ENCODE data around the gene ZPBP. TPM values are rescaled to one million over a fixed set of nuclear protein-coding genes. Genes with fewer than 3 reads are reported as not detected.

Gene ZPBP
- polyA plus RNA-seq (2013, experiment 1 of 4): not detected
- polyA plus RNA-seq (2013, experiment 2 of 4): not detected
- polyA plus RNA-seq (2013, experiment 3 of 4): not detected
- polyA plus RNA-seq (2013, experiment 4 of 4): not detected

- Histone ChIP-seq H3K9me3 (ENCODE audit: control insufficient read depth, low read length) (no peaks in the 10 kb centered on the region), H3K27me3 (ENCODE audit: control insufficient read depth, insufficient read depth, low read length, poor library complexity, severe bottlenecking) (no peaks in the 10 kb centered on the region), H3K4me3 (ENCODE audit: insufficient read depth, low read depth, low read length) (no peak within 1 kb of the TSS), H3K4me1 (ENCODE audit: control insufficient read depth, insufficient read depth, low read length) (no peaks in the 10 kb centered on the region), H3K27ac (ENCODE audit: insufficient read depth, low read depth, low read length, poor library complexity, severe bottlenecking) (no peak within 1 kb of the TSS), H3K36me3 (ENCODE audit: control insufficient read depth, insufficient read depth, low read length) (no peaks in the 10 kb centered on the region)
- 87% methylated on average over 53 of the region's 53 CpGs for WGBS, 2 experiments
Observed at GRCh38 chr7:50092579-50093491, at the start of gene ZPBP. Gene ZPBP, minus strand, starts transcription at chr7:50093246. Its CDS starts 52 bp downstream, at chr7:50093194.

- H3K4me1 ChIP-seq (ENCODE audit: control insufficient read depth, insufficient read depth, low read length): no peaks in the 10 kb centered on the region
- WGBS, 2 experiments: 50 to 56% methylated on average over 2 to 3 of the region's 5 CpGs
Observed at GRCh38 chr7:50142425-50143017, 49.5 kb upstream of the ZPBP start.

GRCh38 chr7:50141854-50142253 lies 48.8 kb upstream of the ZPBP start:
- WGBS, 2 experiments: 79 to 80% methylated on average over 11 to 12 of the region's 12 CpGs
- H3K27ac ChIP-seq (ENCODE audit: insufficient read depth, low read depth, low read length, poor library complexity, severe bottlenecking): no peak overlapping the region
- H3K9me3 ChIP-seq (ENCODE audit: control insufficient read depth, low read length): no peaks in the 10 kb centered on the region
- no peaks in the 10 kb centered on the region for H3K27me3 ChIP-seq (ENCODE audit: control insufficient read depth, insufficient read depth, low read length, poor library complexity, severe bottlenecking)
- H3K4me1 ChIP-seq (ENCODE audit: control insufficient read depth, insufficient read depth, low read length): no peaks in the 10 kb centered on the region
- no peak overlapping the region for H3K4me3 ChIP-seq (ENCODE audit: insufficient read depth, low read depth, low read length)
- no peaks in the 10 kb centered on the region for H3K36me3 ChIP-seq (ENCODE audit: control insufficient read depth, insufficient read depth, low read length)

More at GRCh38 chr7:50142425-50143017, 49.5 kb upstream of the ZPBP start:
- Histone ChIP-seq H3K27ac (ENCODE audit: insufficient read depth, low read depth, low read length, poor library complexity, severe bottlenecking) (no peak overlapping the region), H3K4me3 (ENCODE audit: insufficient read depth, low read depth, low read length) (no peak overlapping the region), H3K36me3 (ENCODE audit: control insufficient read depth, insufficient read depth, low read length) (no peaks in the 10 kb centered on the region), H3K9me3 (ENCODE audit: control insufficient read depth, low read length) (no peaks in the 10 kb centered on the region), H3K27me3 (ENCODE audit: control insufficient read depth, insufficient read depth, low read length, poor library complexity, severe bottlenecking) (no peaks in the 10 kb centered on the region)

GRCh38 chr7:50141131-50141530 lies 48.1 kb upstream of the ZPBP start:
- Histone ChIP-seq H3K4me3 (ENCODE audit: insufficient read depth, low read depth, low read length) (no peak overlapping the region), H3K27ac (ENCODE audit: insufficient read depth, low read depth, low read length, poor library complexity, severe bottlenecking) (no peak overlapping the region), H3K27me3 (ENCODE audit: control insufficient read depth, insufficient read depth, low read length, poor library complexity, severe bottlenecking) (no peaks in the 10 kb centered on the region), H3K4me1 (ENCODE audit: control insufficient read depth, insufficient read depth, low read length) (no peaks in the 10 kb centered on the region), H3K36me3 (ENCODE audit: control insufficient read depth, insufficient read depth, low read length) (no peaks in the 10 kb centered on the region), H3K9me3 (ENCODE audit: control insufficient read depth, low read length) (no peaks in the 10 kb centered on the region)
- WGBS, 2 experiments: 93 to 95% methylated on average over 5 of the region's 5 CpGs

- no peaks in the 10 kb centered on the region for H3K36me3 ChIP-seq (ENCODE audit: control insufficient read depth, insufficient read depth, low read length)
- H3K4me3 ChIP-seq (ENCODE audit: insufficient read depth, low read depth, low read length): no peak overlapping the region
- no peaks in the 10 kb centered on the region for H3K4me1 ChIP-seq (ENCODE audit: control insufficient read depth, insufficient read depth, low read length)
- no peaks in the 10 kb centered on the region for H3K27me3 ChIP-seq (ENCODE audit: control insufficient read depth, insufficient read depth, low read length, poor library complexity, severe bottlenecking)
- WGBS, 2 experiments: 83 to 87% methylated on average over 4 of the region's 5 CpGs
- H3K9me3 ChIP-seq (ENCODE audit: control insufficient read depth, low read length): no peaks in the 10 kb centered on the region
- H3K27ac ChIP-seq (ENCODE audit: insufficient read depth, low read depth, low read length, poor library complexity, severe bottlenecking): no peak overlapping the region
Observed at GRCh38 chr7:50140688-50141087, 47.6 kb upstream of the ZPBP start.

- 89 to 95% methylated on average over 1 of the region's 1 CpG for WGBS, 2 experiments
- H3K36me3 ChIP-seq (ENCODE audit: control insufficient read depth, insufficient read depth, low read length): no peaks in the 10 kb centered on the region
- no peak overlapping the region for H3K27ac ChIP-seq (ENCODE audit: insufficient read depth, low read depth, low read length, poor library complexity, severe bottlenecking)
- no peaks in the 10 kb centered on the region for H3K4me1 ChIP-seq (ENCODE audit: control insufficient read depth, insufficient read depth, low read length)
- no peak overlapping the region for H3K4me3 ChIP-seq (ENCODE audit: insufficient read depth, low read depth, low read length)
- H3K9me3 ChIP-seq (ENCODE audit: control insufficient read depth, low read length): no peaks in the 10 kb centered on the region
- H3K27me3 ChIP-seq (ENCODE audit: control insufficient read depth, insufficient read depth, low read length, poor library complexity, severe bottlenecking): no peaks in the 10 kb centered on the region
Observed at GRCh38 chr7:50138101-50138500, 45.1 kb upstream of the ZPBP start.

GRCh38 chr7:50125766-50126165 lies 32.7 kb upstream of the ZPBP start:
- no peak overlapping the region for H3K27ac ChIP-seq (ENCODE audit: insufficient read depth, low read depth, low read length, poor library complexity, severe bottlenecking)
- no peaks in the 10 kb centered on the region for H3K36me3 ChIP-seq (ENCODE audit: control insufficient read depth, insufficient read depth, low read length)
- no peaks in the 10 kb centered on the region for H3K4me1 ChIP-seq (ENCODE audit: control insufficient read depth, insufficient read depth, low read length)
- WGBS, 2 experiments: no CpG with 5 or more reads among the region's 1 CpG
- H3K9me3 ChIP-seq (ENCODE audit: control insufficient read depth, low read length): no peaks in the 10 kb centered on the region
- no peak overlapping the region for H3K4me3 ChIP-seq (ENCODE audit: insufficient read depth, low read depth, low read length)
- H3K27me3 ChIP-seq (ENCODE audit: control insufficient read depth, insufficient read depth, low read length, poor library complexity, severe bottlenecking): no peaks in the 10 kb centered on the region

- 92 to 98% methylated on average over 2 to 3 of the region's 3 CpGs for WGBS, 2 experiments
- H3K4me3 ChIP-seq (ENCODE audit: insufficient read depth, low read depth, low read length): no peak overlapping the region
- H3K36me3 ChIP-seq (ENCODE audit: control insufficient read depth, insufficient read depth, low read length): no peaks in the 10 kb centered on the region
- no peaks in the 10 kb centered on the region for H3K27me3 ChIP-seq (ENCODE audit: control insufficient read depth, insufficient read depth, low read length, poor library complexity, severe bottlenecking)
- H3K4me1 ChIP-seq (ENCODE audit: control insufficient read depth, insufficient read depth, low read length): no peaks in the 10 kb centered on the region
- H3K9me3 ChIP-seq (ENCODE audit: control insufficient read depth, low read length): no peaks in the 10 kb centered on the region
- H3K27ac ChIP-seq (ENCODE audit: insufficient read depth, low read depth, low read length, poor library complexity, severe bottlenecking): no peak overlapping the region
Observed at GRCh38 chr7:50121286-50121685, 28.2 kb upstream of the ZPBP start.

GRCh38 chr7:50119815-50120637 lies 27.0 kb upstream of the ZPBP start:
- no peak overlapping the region for H3K4me3 ChIP-seq (ENCODE audit: insufficient read depth, low read depth, low read length)
- H3K4me1 ChIP-seq (ENCODE audit: control insufficient read depth, insufficient read depth, low read length): no peaks in the 10 kb centered on the region
- no peaks in the 10 kb centered on the region for H3K27me3 ChIP-seq (ENCODE audit: control insufficient read depth, insufficient read depth, low read length, poor library complexity, severe bottlenecking)
- H3K36me3 ChIP-seq (ENCODE audit: control insufficient read depth, insufficient read depth, low read length): no peaks in the 10 kb centered on the region
- H3K27ac ChIP-seq (ENCODE audit: insufficient read depth, low read depth, low read length, poor library complexity, severe bottlenecking): no peak overlapping the region
- H3K9me3 ChIP-seq (ENCODE audit: control insufficient read depth, low read length): no peaks in the 10 kb centered on the region
- WGBS, 2 experiments: 80 to 81% methylated on average over 9 of the region's 9 CpGs

Data from ectodermal cell (in vitro differentiated cells).